Neural cell (in vitro differentiated cells): ENCODE data around the gene NCOA5. TPM values are rescaled to one million over a fixed set of nuclear protein-coding genes. Genes with fewer than 3 reads are reported as not detected.

ENCODE experiments used
- H2AFZ ChIP-seq: fragments of 200-600, 300-800 bp; sonication (generic), shearing (Covaris generic); 2 replicates; pipeline ENCODE4 v1.6.0; 2014; ENCODE audit warnings: low read depth, mild to moderate bottlenecking, antibody characterized with exemption, low read length, moderate library complexity
- H3F3A ChIP-seq: fragments of 200-600 bp; shearing (Covaris generic); 2 replicates; pipeline ENCODE4 v1.6.1; 2016; ENCODE audit warnings: mild to moderate bottlenecking, moderate library complexity, mixed read lengths, antibody characterized with exemption, low read length; ENCODE audit not compliant: insufficient read depth, poor library complexity, severe bottlenecking
- H3K27ac ChIP-seq: fragments of 200-600, 300-800 bp; sonication (generic), shearing (Covaris generic); 2 replicates; pipeline ENCODE4 v1.5.1; 2014; ENCODE audit warnings: mild to moderate bottlenecking, low read length, moderate library complexity
- H3K27me3 ChIP-seq: fragments of 300-800, 200-600 bp; sonication (generic), shearing (Covaris generic); 2 replicates; pipeline ENCODE4 v1.6.0; 2014; ENCODE audit warnings: mild to moderate bottlenecking, low read depth, low read length, moderate library complexity; ENCODE audit not compliant: insufficient read depth
- H3K36me3 ChIP-seq: fragments of 300-800, 200-600 bp; sonication (generic), shearing (Covaris generic); 2 replicates; pipeline ENCODE4 v1.5.1; 2014; ENCODE audit warnings: mild to moderate bottlenecking, antibody characterized with exemption, low read length, moderate library complexity; ENCODE audit not compliant: insufficient read depth
- H3K4me2 ChIP-seq: fragments of 300-800, 200-600 bp; sonication (generic), shearing (Covaris generic); 2 replicates; pipeline ENCODE4 v1.6.0; 2014; ENCODE audit warnings: mild to moderate bottlenecking, low read length
- H3K4me3 ChIP-seq: fragments of 300-800, 200-600 bp; sonication (generic), shearing (Covaris generic); 2 replicates; pipeline ENCODE4 v1.5.1; 2014; ENCODE audit warnings: mild to moderate bottlenecking, low read length, moderate library complexity
- H3K79me2 ChIP-seq: fragments of 200-600 bp; shearing (Covaris generic); replicated peaks from 2 replicates; pipeline ENCODE4 v1.6.0; 2014; ENCODE audit warnings: mild to moderate bottlenecking, low read length, moderate library complexity; ENCODE audit not compliant: insufficient read depth
- H3K9ac ChIP-seq: fragments of 300-800, 200-600 bp; sonication (generic), shearing (Covaris generic); 2 replicates; pipeline ENCODE4 v1.6.1; 2016; ENCODE audit warnings: mild to moderate bottlenecking, low read length, mixed read lengths
- H3K9me2 ChIP-seq: fragments of 200-600 bp; shearing (Covaris generic); 2 replicates; pipeline ENCODE4 v1.6.1; 2016; ENCODE audit warnings: mild to moderate bottlenecking, low read length, mixed read lengths; ENCODE audit not compliant: insufficient read depth
- H3K9me3 ChIP-seq: fragments of 200-600, 300-800 bp; sonication (generic), shearing (Covaris generic); 2 replicates; pipeline ENCODE4 v1.6.1; 2016; ENCODE audit warnings: mild to moderate bottlenecking, mixed run types, low read length, moderate library complexity, mixed read lengths
- H4K20me1 ChIP-seq: fragments of 200-600 bp; shearing (Covaris generic); 2 replicates; pipeline ENCODE4 v1.6.1; 2016; ENCODE audit warnings: mild to moderate bottlenecking, mixed run types; ENCODE audit not compliant: insufficient read depth
- CTCF ChIP-seq: fragments of 450-650 bp; IDR thresholded peaks from 2 replicates; pipeline ENCODE4 v1.5.1; 2014; ENCODE audit warnings: antibody characterized with exemption, mild to moderate bottlenecking, moderate library complexity; ENCODE audit not compliant: poor library complexity, severe bottlenecking
- EP300 ChIP-seq: fragments of 450-650 bp; conservative IDR thresholded peaks from 2 replicates; pipeline ENCODE4 v1.6.1; 2014; ENCODE audit warnings: antibody characterized with exemption, mild to moderate bottlenecking, moderate library complexity; ENCODE audit not compliant: poor library complexity, severe bottlenecking
- EZH2 ChIP-seq: fragments of 200-600, 300-800 bp; shearing (Covaris generic), sonication (generic); IDR thresholded peaks from 2 replicates; pipeline ENCODE4 v1.6.1; 2014; ENCODE audit warnings: antibody characterized with exemption, low read length, borderline replicate concordance, mild to moderate bottlenecking; ENCODE audit not compliant: insufficient read depth, poor library complexity, severe bottlenecking
- POLR2AphosphoS5 ChIP-seq: IDR thresholded peaks from 2 replicates; pipeline ENCODE4 v1.6.1; 2012
- RAD21 ChIP-seq: fragments of 450-650 bp; conservative IDR thresholded peaks from 2 replicates; pipeline ENCODE4 v1.6.1; 2014; ENCODE audit warnings: antibody characterized with exemption, mild to moderate bottlenecking, moderate library complexity
- SMC3 ChIP-seq: fragments of 450-650 bp; conservative IDR thresholded peaks from 2 replicates; pipeline ENCODE4 v1.6.1; 2014; ENCODE audit warnings: antibody characterized with exemption, mild to moderate bottlenecking, moderate library complexity; ENCODE audit not compliant: poor library complexity
- TAF1 ChIP-seq: IDR thresholded peaks from 2 replicates; pipeline ENCODE4 v1.6.1; 2012; ENCODE audit warnings: low read depth
- polyA plus RNA-seq: library from polyadenylated mRNA; depleted of rRNA; stranded (reverse); fragments of >200 nt; gene quantifications from 2 replicates; pipeline ENCODE4 v1.2.3, GENCODE V29; 2014
- TF ChIP-seq, protein P1 (sequence below): IDR thresholded peaks from 2 replicates; pipeline ENCODE4 v1.6.1; 2012; ENCODE audit warnings: borderline replicate concordance

The NCOA5 gene
- polyA plus RNA-seq, 1 donor from 2014 or later = 29.9 TPM

GRCh38 chr20:46120136-46120535 is 30.4 kb upstream of the NCOA5 start:
- H3K27ac ChIP-seq = no peak overlapping the region
- no peaks in the 10 kb centered on the region for H3K27me3 ChIP-seq

DNA sequence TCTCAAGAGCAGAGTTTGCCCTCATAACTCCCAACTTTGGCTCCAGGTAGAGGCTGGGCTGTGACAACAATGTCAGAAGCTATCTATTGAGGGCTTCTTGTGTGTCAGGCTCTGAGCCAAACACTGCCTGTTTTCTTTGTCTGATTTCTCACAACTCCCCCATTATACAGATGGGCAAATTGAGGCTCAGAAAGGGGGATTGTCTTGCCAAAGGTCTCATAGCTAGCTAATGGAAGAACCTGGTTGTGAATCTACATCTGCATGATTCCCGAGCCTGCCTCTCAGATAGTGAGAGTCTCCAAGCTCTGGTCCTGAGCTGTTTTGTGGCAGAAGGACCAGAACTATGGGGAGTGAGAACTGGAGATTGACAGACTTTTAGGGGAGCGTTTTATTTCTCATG is 29.8 kb upstream of the NCOA5 start:
- Histone ChIP-seq H3K79me2 (no peaks in the 10 kb centered on the region), H4K20me1 (no peaks in the 10 kb centered on the region), H3K27me3 (no peaks in the 10 kb centered on the region), H3F3A (no peaks in the 10 kb centered on the region), H3K36me3 (no peaks in the 10 kb centered on the region), H3K4me2 (no peak overlapping the region), H3K9me2 (no peaks in the 10 kb centered on the region), H2AFZ (no peak overlapping the region), H3K27ac (no peak overlapping the region), H3K4me3 (no peak overlapping the region), H3K9ac (no peak overlapping the region), H3K9me3 (no peaks in the 10 kb centered on the region)
- TF ChIP-seq EZH2 = no peak
- TF ChIP-seq TAF1 = no peak
- TF ChIP-seq CTCF = no peak
- no peak for TF ChIP-seq POLR2AphosphoS5
- TF ChIP-seq SMC3 = no peak
- TF ChIP-seq, protein P1, sequence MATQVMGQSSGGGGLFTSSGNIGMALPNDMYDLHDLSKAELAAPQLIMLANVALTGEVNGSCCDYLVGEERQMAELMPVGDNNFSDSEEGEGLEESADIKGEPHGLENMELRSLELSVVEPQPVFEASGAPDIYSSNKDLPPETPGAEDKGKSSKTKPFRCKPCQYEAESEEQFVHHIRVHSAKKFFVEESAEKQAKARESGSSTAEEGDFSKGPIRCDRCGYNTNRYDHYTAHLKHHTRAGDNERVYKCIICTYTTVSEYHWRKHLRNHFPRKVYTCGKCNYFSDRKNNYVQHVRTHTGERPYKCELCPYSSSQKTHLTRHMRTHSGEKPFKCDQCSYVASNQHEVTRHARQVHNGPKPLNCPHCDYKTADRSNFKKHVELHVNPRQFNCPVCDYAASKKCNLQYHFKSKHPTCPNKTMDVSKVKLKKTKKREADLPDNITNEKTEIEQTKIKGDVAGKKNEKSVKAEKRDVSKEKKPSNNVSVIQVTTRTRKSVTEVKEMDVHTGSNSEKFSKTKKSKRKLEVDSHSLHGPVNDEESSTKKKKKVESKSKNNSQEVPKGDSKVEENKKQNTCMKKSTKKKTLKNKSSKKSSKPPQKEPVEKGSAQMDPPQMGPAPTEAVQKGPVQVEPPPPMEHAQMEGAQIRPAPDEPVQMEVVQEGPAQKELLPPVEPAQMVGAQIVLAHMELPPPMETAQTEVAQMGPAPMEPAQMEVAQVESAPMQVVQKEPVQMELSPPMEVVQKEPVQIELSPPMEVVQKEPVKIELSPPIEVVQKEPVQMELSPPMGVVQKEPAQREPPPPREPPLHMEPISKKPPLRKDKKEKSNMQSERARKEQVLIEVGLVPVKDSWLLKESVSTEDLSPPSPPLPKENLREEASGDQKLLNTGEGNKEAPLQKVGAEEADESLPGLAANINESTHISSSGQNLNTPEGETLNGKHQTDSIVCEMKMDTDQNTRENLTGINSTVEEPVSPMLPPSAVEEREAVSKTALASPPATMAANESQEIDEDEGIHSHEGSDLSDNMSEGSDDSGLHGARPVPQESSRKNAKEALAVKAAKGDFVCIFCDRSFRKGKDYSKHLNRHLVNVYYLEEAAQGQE = no peak

More at GRCh38 chr20:46120136-46120535, 30.4 kb upstream of the NCOA5 start:
- no peak overlapping the region for H3K9ac ChIP-seq
- no peak overlapping the region for H2AFZ ChIP-seq
- TF ChIP-seq RAD21 (no peak), CTCF (no peak), POLR2AphosphoS5 (no peak), SMC3 (no peak), EP300 (no peak), EZH2 (no peak)
- TF ChIP-seq, protein P1 = no peak
- no peaks in the 10 kb centered on the region for H3F3A ChIP-seq
- no peaks in the 10 kb centered on the region for H3K79me2 ChIP-seq
- H3K9me3 ChIP-seq = no peaks in the 10 kb centered on the region
- H3K4me3 ChIP-seq = no peak overlapping the region
- no peaks in the 10 kb centered on the region for H3K36me3 ChIP-seq
- no peaks in the 10 kb centered on the region for H4K20me1 ChIP-seq
- H3K4me2 ChIP-seq = no peak overlapping the region
- no peaks in the 10 kb centered on the region for H3K9me2 ChIP-seq
